WTC11 (cell line): ENCODE results near the gene PTPRN2. TPM values are rescaled to one million over a fixed set of nuclear protein-coding genes. Genes with fewer than 3 reads are reported as not detected.

Source experiments
- ATAC-seq: fragments of 200-7000 bp; cut with Tn5 transposase; 2 replicates; pipeline ENCODE4 v1.10.0; 2021; ENCODE audit warnings: mild to moderate bottlenecking, moderate library complexity
- CTCF ChIA-PET: fragments of 300-600 bp; sonication (Branson Sonifier 250); formaldehyde crosslinking; loops from one replicate; lab custom pipeline; 2021; ENCODE audit warnings: antibody characterized with exemption; lab: Charles Lee
- POLR2A ChIA-PET: fragments of 350-600 bp; sonication (Branson Sonifier 250); formaldehyde crosslinking; loops from one replicate; lab custom pipeline; 2021; ENCODE audit warnings: antibody characterized with exemption; lab: Charles Lee
- DNase-seq: peaks from one replicate; pipeline ENCODE4 v3.0.0; 2021; ENCODE audit warnings: low spot score
- H3K27ac Mint-ChIP-seq: 2 replicates; pipeline ENCODE4 v1.8.0; 2021; ENCODE audit warnings: mixed read lengths
- H3K27me3 Mint-ChIP-seq: 2 replicates; pipeline ENCODE4 v1.8.0; 2021; ENCODE audit warnings: low read depth, mild to moderate bottlenecking, moderate library complexity, mixed read lengths
- H3K36me3 Mint-ChIP-seq: 2 replicates; pipeline ENCODE4 v1.8.0; 2021; ENCODE audit warnings: mixed read lengths
- H3K4me1 Mint-ChIP-seq: 2 replicates; pipeline ENCODE4 v1.8.0; 2022; ENCODE audit warnings: mixed read lengths
- H3K4me3 Mint-ChIP-seq: 2 replicates; pipeline ENCODE4 v1.8.0; 2021; ENCODE audit warnings: mild to moderate bottlenecking, moderate library complexity, mixed read lengths
- H3K9me3 Mint-ChIP-seq: 2 replicates; pipeline ENCODE4 v1.8.0; 2021; ENCODE audit warnings: mixed read lengths
- ATF1 ChIP-seq: sonication (generic); formaldehyde crosslinking; IDR thresholded peaks from 2 replicates; pipeline ENCODE4 v1.8.1; 2023; ENCODE audit warnings: mild to moderate bottlenecking, moderate library complexity, missing genetic modification reagents
- ATF2 ChIP-seq: sonication (generic); formaldehyde crosslinking; IDR thresholded peaks from 2 replicates; pipeline ENCODE4 v1.8.1; 2022; ENCODE audit warnings: low read depth, missing genetic modification reagents, borderline replicate concordance
- FOXK1 ChIP-seq: sonication (generic); formaldehyde crosslinking; IDR thresholded peaks from 2 replicates; pipeline ENCODE4 v1.8.0; 2022; ENCODE audit warnings: mild to moderate bottlenecking, moderate library complexity, missing genetic modification reagents
- IRF2 ChIP-seq: sonication (generic); formaldehyde crosslinking; IDR thresholded peaks from 2 replicates; pipeline ENCODE4 v1.8.0; 2022; ENCODE audit warnings: low read depth, missing genetic modification reagents, borderline replicate concordance
- MAX ChIP-seq: sonication (generic); formaldehyde crosslinking; IDR thresholded peaks from 2 replicates; pipeline ENCODE4 v1.8.0; 2022; ENCODE audit warnings: mild to moderate bottlenecking, missing genetic modification reagents
- NFYB ChIP-seq: sonication (generic); formaldehyde crosslinking; conservative IDR thresholded peaks from 2 replicates; pipeline ENCODE4 v1.8.0; 2022; ENCODE audit warnings: low read depth, missing genetic modification reagents
- NR1H2 ChIP-seq: sonication (generic); formaldehyde crosslinking; IDR thresholded peaks from 2 replicates; pipeline ENCODE4 v1.9.0; 2021; ENCODE audit warnings: mild to moderate bottlenecking, moderate library complexity, missing genetic modification reagents
- NR2C2 ChIP-seq: sonication (generic); formaldehyde crosslinking; IDR thresholded peaks from 2 replicates; pipeline ENCODE4 v1.8.0; 2022; ENCODE audit warnings: mild to moderate bottlenecking, missing genetic modification reagents
- SP1 ChIP-seq: sonication (generic); formaldehyde crosslinking; conservative IDR thresholded peaks from 2 replicates; pipeline ENCODE4 v1.8.1; 2022; ENCODE audit warnings: missing genetic modification reagents
- STAT6 ChIP-seq: sonication (generic); formaldehyde crosslinking; conservative IDR thresholded peaks from 2 replicates; pipeline ENCODE4 v1.8.1; 2023; ENCODE audit warnings: mild to moderate bottlenecking, low read depth, missing genetic modification reagents, moderate library complexity
- ZNF671 ChIP-seq: fragments of 250-450 bp; sonication (Bioruptor Pico); IDR thresholded peaks from 2 replicates; pipeline ENCODE4 v1.8.0; 2021; ENCODE audit warnings: mild to moderate bottlenecking
- ZSCAN18 ChIP-seq: fragments of 250-450 bp; sonication (Bioruptor Pico); IDR thresholded peaks from 2 replicates; pipeline ENCODE4 v2.1.2; 2022; ENCODE audit warnings: mild to moderate bottlenecking, moderate library complexity
- total RNA-seq: library from RNA; stranded (reverse); gene quantifications from 3 replicates; pipeline ENCODE4 v1.2.3, GENCODE V29; 2021
- TF ChIP-seq, protein P1 (sequence below): sonication (generic); formaldehyde crosslinking; IDR thresholded peaks from 2 replicates; pipeline ENCODE4 v1.8.1; 2023; ENCODE audit warnings: mild to moderate bottlenecking, moderate library complexity, missing genetic modification reagents
- TF ChIP-seq, protein P2 (sequence below): sonication (generic); formaldehyde crosslinking; IDR thresholded peaks from 2 replicates; pipeline ENCODE4 v1.8.1; 2023; ENCODE audit warnings: mild to moderate bottlenecking, missing genetic modification reagents, moderate library complexity

Gene PTPRN2
- total RNA-seq, 1 experiment from 2014 or later = 4.7 TPM

- no peak for ATAC-seq
- Mint-ChIP-seq H3K9me3 (peaks cover 26% of the 10 kb centered on the region), H3K4me1 (0 out of 2 replicates have a peak, but pooled peaks cover 5% of the 10 kb centered on the region), H3K27me3 (peaks cover 4% of the 10 kb centered on the region; the same call in 1 of the 2 replicates), H3K36me3 (peaks cover 27% of the 10 kb centered on the region), H3K27ac (no peak overlapping the region), H3K4me3 (no peak overlapping the region)
- ChIA-PET CTCF (no interaction called here), POLR2A (no interaction called here)
- TF ChIP-seq ZSCAN18 = no peak
- TF ChIP-seq SP1 (CRISPR knock-in tag) = no peak
- no peak for TF ChIP-seq FOXK1 (CRISPR knock-in tag)
- TF ChIP-seq, protein P1, sequence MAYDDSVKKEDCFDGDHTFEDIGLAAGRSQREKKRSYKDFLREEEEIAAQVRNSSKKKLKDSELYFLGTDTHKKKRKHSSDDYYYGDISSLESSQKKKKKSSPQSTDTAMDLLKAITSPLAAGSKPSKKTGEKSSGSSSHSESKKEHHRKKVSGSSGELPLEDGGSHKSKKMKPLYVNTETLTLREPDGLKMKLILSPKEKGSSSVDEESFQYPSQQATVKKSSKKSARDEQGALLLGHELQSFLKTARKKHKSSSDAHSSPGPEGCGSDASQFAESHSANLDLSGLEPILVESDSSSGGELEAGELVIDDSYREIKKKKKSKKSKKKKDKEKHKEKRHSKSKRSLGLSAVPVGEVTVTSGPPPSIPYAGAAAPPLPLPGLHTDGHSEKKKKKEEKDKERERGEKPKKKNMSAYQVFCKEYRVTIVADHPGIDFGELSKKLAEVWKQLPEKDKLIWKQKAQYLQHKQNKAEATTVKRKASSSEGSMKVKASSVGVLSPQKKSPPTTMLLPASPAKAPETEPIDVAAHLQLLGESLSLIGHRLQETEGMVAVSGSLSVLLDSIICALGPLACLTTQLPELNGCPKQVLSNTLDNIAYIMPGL (CRISPR knock-in tag) = no peak
- TF ChIP-seq, protein P2, sequence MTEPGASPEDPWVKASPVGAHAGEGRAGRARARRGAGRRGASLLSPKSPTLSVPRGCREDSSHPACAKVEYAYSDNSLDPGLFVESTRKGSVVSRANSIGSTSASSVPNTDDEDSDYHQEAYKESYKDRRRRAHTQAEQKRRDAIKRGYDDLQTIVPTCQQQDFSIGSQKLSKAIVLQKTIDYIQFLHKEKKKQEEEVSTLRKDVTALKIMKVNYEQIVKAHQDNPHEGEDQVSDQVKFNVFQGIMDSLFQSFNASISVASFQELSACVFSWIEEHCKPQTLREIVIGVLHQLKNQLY = no peak
- TF ChIP-seq NFYB = no peak
- TF ChIP-seq STAT6 (CRISPR knock-in tag) = no peak
- TF ChIP-seq ATF1 = no peak
- TF ChIP-seq NR1H2 (CRISPR knock-in tag) = no peak
- TF ChIP-seq MAX (CRISPR knock-in tag) = no peak
- no peak for DNase-seq
Observed at GRCh38 chr7:158138329-158138597, 449.4 kb downstream of the PTPRN2 start.

- TF ChIP-seq ATF2 (CRISPR knock-in tag) (no peak), ZNF671 (CRISPR knock-in tag) (no peak), IRF2 (CRISPR knock-in tag) (no peak)
- Mint-ChIP-seq H3K9me3 (peaks cover 23% of the 10 kb centered on the region), H3K27ac (no peak overlapping the region), H3K4me3 (no peak overlapping the region), H3K27me3 (no peaks in the 10 kb centered on the region), H3K4me1 (0 out of 2 replicates have a peak, but pooled peaks cover 2% of the 10 kb centered on the region), H3K36me3 (peaks cover 22% of the 10 kb centered on the region)
- POLR2A ChIA-PET = no interaction called here
- ATAC-seq (no peak), DNase-seq (no peak)
- CTCF ChIA-PET = no interaction called here
Observed at GRCh38 chr7:158137516-158138328, 449.9 kb downstream of the PTPRN2 start.

GRCh38 chr7:158135931-158136330 is 451.7 kb downstream of the PTPRN2 start:
- Mint-ChIP-seq H3K4me1 (no peaks in the 10 kb centered on the region), H3K4me3 (no peak overlapping the region), H3K27ac (no peak overlapping the region), H3K9me3 (peaks cover 20% of the 10 kb centered on the region), H3K27me3 (no peaks in the 10 kb centered on the region), H3K36me3 (peaks cover 17% of the 10 kb centered on the region)
- DNase-seq (no peak), ATAC-seq (no peak)
- ChIA-PET POLR2A (no interaction called here), CTCF (no interaction called here)
- TF ChIP-seq, protein P1 (CRISPR knock-in tag) = no peak
- TF ChIP-seq NR2C2 (CRISPR knock-in tag) = no peak
